ENCODE data around the gene SAMD7.

The SAMD7 gene

GRCh38 chr3:169966951-169967915 lies 55.9 kb downstream of the SAMD7 start:
- DNase-seq, result peak; percentile 80

GRCh38 chr3:169968224-169968885 lies 57.0 kb downstream of the SAMD7 start:
- no peak for DNase-seq

DNA sequence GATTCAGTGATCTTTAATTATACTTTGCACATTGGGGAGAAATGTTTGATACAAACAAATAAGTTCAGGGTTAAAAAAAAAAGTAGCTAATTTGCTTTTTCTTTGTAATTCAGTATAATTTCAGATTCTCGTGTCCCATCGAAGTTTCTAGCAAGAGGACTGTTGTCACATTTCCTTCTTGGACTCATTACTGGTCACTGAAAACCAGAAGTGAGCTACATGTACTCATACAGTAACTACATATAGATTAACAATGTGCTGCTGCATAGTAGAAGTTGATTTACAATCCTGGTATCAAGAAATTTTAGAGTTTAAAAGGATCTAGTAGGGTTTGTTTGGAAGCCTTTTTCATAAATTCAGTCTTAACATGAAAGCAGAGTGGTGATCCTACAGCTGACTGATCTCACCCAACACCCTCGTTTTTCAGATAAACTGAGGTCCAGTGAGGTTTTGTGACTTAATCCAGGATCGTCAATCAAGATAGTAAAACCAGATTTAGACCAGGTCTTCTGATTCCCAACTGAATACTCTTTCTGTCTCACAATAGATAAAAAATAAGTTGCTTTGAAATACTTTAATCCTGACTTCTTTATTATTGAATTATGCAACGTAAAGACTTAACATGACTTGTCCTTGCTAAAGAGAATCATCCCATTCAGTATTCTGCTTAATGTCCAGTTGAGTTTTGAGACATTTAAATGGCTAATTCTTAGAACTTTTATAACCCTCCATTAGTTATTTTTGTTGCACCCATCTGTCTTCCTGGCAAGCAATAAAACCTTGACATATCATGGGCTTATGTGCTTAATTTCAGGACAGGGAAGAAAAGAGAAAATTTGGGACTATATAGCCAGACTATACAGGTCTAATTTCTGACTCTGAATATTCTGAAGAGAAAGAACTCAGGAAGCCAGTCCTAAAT lies 58.1 kb downstream of the SAMD7 start:
- peak; percentile 58 for DNase-seq

- DNase-seq, result no peak
These were observed 59.5 kb downstream of the SAMD7 start for GRCh38 chr3:169970847-169971246.

GRCh38 chr3:169971522-169971921 lies 60.1 kb downstream of the SAMD7 start:
- DNase-seq, result no peak

DNA sequence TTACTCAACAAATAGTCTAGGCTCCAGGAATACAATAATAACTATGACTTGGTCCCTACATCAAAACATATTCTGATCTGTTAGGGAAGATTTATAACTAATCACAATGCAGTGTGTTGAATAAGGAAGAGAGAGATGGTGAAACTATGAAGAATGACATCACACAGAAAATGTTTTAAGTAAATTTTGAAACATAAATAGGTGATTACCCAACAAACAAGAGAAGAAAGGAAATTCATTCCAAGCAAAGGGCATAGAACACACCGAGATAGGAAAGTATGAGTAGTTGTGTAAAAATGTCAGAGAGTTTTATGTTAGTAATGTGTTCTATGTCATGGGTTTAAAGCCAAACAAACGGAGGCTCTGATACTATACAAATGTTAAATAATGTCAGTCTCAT lies 68.7 kb downstream of the SAMD7 start:
- peak; percentile 84 for DNase-seq

DNA sequence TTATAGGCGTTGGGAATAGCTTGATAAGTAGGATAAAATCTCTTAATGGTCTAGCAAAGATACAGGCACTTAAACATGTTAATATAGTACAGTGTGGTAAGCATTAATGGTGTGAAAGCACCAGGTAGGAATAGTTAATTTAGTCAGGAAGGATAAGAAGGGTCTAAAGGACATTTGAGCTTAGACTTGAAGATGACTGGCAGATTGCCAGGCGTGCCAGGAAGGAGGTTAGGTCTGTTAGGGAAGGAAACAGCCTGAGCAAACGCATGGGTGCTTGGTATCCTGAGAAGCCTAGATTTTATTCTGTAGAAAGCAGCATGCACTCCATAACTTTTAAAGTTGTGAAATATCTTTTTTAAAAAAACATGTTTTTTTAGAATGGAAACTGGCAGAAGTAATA lies 72.9 kb downstream of the SAMD7 start:
- no peak for DNase-seq
